ENCODE data around the gene IGFBP2. TPM values are rescaled to one million over a fixed set of nuclear protein-coding genes. Genes with fewer than 3 reads are reported as not detected.

IGFBP2 gene
- total and polyA plus RNA-seq, 2 of the 13 experiments (the other 11 are each of a cell fraction or from before 2014, with no cell fraction given), result 2.0 to 5.8 TPM

DNA sequence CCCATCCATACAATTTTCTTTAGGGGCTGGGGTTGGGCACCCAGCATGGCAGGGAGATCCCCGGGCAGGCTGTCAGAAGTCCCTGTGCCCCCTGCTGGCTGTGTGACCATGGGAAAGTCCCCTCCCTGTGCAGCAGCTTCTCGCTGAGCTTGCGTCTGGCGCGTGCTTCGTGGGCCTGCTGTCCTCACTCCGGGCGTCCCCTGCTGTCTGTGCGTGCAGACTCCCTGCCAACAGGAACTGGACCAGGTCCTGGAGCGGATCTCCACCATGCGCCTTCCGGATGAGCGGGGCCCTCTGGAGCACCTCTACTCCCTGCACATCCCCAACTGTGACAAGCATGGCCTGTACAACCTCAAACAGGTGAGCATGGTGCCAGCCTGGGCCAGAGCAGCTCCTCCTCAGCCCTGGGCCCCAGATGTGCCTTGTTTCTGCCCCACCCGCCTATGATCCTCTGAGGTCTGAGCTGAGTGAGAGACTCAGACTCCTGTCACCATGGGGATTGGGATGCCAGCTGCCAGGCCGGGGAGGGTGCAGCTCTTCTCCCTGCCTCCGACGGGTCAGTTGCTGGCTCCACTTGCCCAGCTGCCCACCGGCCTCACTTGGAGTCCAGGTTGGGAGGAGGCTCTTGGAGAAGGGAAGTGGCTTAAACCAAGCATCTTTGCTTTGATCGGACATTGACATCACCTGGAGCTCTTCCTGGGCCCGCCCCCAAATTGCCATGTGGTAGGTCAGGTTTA lies 28.6 kb downstream of the IGFBP2 start (continued):
- TF ChIP-seq, protein P1, sequence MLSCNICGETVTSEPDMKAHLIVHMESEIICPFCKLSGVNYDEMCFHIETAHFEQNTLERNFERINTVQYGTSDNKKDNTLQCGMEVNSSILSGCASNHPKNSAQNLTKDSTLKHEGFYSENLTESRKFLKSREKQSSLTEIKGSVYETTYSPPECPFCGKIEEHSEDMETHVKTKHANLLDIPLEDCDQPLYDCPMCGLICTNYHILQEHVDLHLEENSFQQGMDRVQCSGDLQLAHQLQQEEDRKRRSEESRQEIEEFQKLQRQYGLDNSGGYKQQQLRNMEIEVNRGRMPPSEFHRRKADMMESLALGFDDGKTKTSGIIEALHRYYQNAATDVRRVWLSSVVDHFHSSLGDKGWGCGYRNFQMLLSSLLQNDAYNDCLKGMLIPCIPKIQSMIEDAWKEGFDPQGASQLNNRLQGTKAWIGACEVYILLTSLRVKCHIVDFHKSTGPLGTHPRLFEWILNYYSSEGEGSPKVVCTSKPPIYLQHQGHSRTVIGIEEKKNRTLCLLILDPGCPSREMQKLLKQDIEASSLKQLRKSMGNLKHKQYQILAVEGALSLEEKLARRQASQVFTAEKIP (CRISPR knock-in tag; IDR thresholded peaks at IDR 0.05; ENCODE audit: borderline replicate concordance), result no peak
- no peak for TF ChIP-seq ATAD3A (CRISPR knock-in tag; IDR thresholded peaks at IDR 0.05)
- 0 out of 2 replicates have a peak, but pooled peaks have one; percentile 24 for TF ChIP-seq FOXC1 (CRISPR knock-in tag; IDR thresholded peaks at IDR 0.05; ENCODE audit: borderline replicate concordance)
- TF ChIP-seq, protein P2, sequence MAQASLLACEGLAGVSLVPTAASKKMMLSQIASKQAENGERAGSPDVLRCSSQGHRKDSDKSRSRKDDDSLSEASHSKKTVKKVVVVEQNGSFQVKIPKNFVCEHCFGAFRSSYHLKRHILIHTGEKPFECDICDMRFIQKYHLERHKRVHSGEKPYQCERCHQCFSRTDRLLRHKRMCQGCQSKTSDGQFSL (CRISPR knock-in tag; IDR thresholded peaks at IDR 0.05), result no peak
- TF ChIP-seq, protein P3, sequence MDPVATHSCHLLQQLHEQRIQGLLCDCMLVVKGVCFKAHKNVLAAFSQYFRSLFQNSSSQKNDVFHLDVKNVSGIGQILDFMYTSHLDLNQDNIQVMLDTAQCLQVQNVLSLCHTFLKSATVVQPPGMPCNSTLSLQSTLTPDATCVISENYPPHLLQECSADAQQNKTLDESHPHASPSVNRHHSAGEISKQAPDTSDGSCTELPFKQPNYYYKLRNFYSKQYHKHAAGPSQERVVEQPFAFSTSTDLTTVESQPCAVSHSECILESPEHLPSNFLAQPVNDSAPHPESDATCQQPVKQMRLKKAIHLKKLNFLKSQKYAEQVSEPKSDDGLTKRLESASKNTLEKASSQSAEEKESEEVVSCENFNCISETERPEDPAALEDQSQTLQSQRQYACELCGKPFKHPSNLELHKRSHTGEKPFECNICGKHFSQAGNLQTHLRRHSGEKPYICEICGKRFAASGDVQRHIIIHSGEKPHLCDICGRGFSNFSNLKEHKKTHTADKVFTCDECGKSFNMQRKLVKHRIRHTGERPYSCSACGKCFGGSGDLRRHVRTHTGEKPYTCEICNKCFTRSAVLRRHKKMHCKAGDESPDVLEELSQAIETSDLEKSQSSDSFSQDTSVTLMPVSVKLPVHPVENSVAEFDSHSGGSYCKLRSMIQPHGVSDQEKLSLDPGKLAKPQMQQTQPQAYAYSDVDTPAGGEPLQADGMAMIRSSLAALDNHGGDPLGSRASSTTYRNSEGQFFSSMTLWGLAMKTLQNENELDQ (CRISPR knock-in tag; IDR thresholded peaks at IDR 0.05; ENCODE audit: borderline replicate concordance), result no peak
- TF ChIP-seq ZSCAN12 (CRISPR knock-in tag; IDR thresholded peaks at IDR 0.05), result no peak
- no peak for TF ChIP-seq RORA (CRISPR knock-in tag; IDR thresholded peaks at IDR 0.05)
- TF ChIP-seq SP2 (CRISPR knock-in tag; IDR thresholded peaks at IDR 0.05), result 0 out of 2 replicates have a peak, but pooled peaks have one; percentile 27
- no peak for TF ChIP-seq XBP1 (CRISPR knock-in tag; IDR thresholded peaks at IDR 0.05)
- no peak for TF ChIP-seq HMGA1 (CRISPR knock-in tag; conservative IDR thresholded peaks at IDR 0.05)
- no peak for TF ChIP-seq ZNF616 (CRISPR knock-in tag; IDR thresholded peaks at IDR 0.05; ENCODE audit: low read depth)
- TF ChIP-seq ZNF143 (CRISPR knock-in tag; IDR thresholded peaks at IDR 0.05), result no peak
- 0 out of 2 replicates have a peak, but pooled peaks have one; percentile 13 for TF ChIP-seq SALL1 (CRISPR knock-in tag; IDR thresholded peaks at IDR 0.05)
- TF ChIP-seq RFX5 (IDR thresholded peaks at IDR 0.05; ENCODE audit: low read depth, low read length), result no peak
- TF ChIP-seq YEATS2 (CRISPR knock-in tag; IDR thresholded peaks at IDR 0.05; ENCODE audit: borderline replicate concordance), result no peak
- TF ChIP-seq, protein P4, sequence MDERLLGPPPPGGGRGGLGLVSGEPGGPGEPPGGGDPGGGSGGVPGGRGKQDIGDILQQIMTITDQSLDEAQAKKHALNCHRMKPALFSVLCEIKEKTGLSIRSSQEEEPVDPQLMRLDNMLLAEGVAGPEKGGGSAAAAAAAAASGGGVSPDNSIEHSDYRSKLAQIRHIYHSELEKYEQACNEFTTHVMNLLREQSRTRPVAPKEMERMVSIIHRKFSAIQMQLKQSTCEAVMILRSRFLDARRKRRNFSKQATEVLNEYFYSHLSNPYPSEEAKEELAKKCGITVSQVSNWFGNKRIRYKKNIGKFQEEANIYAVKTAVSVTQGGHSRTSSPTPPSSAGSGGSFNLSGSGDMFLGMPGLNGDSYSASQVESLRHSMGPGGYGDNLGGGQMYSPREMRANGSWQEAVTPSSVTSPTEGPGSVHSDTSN (CRISPR knock-in tag; IDR thresholded peaks at IDR 0.05), result no peak
- TF ChIP-seq ZNF484 (CRISPR knock-in tag; IDR thresholded peaks at IDR 0.05; ENCODE audit: borderline replicate concordance, low read depth), result no peak
- TF ChIP-seq TCF12 (IDR thresholded peaks at IDR 0.05), result no peak
- no peak for TF ChIP-seq TCF12 (CRISPR knock-in tag; IDR thresholded peaks at IDR 0.05)
- TF ChIP-seq CENPT (CRISPR knock-in tag; IDR thresholded peaks at IDR 0.05; ENCODE audit: low read depth), result no peak
- no peak for TF ChIP-seq ETV6 (CRISPR knock-in tag; conservative IDR thresholded peaks at IDR 0.05)
- TF ChIP-seq HNRNPL (IDR thresholded peaks at IDR 0.05; ENCODE audit: low read depth, low read length), result peak; percentile 60; the same call in 1 of the 2 replicates
- TF ChIP-seq WIZ (CRISPR knock-in tag; IDR thresholded peaks at IDR 0.05), result no peak
